ENCODE data around the gene ZXDC.

The ZXDC gene

GRCh38 chr3:126412841-126413692 is 62.6 kb downstream of the ZXDC start:
- Histone ChIP-seq H3K4me3 (ENCODE audit: low read length, poor library complexity, severe bottlenecking) (no peak overlapping the region), H2AFZ (ENCODE audit: low read length) (no peak overlapping the region), H3K9ac (ENCODE audit: low read depth, low read length, poor library complexity, severe bottlenecking) (no peak overlapping the region), H3F3A (ENCODE audit: low read depth) (no peaks in the 10 kb centered on the region), H3K4me2 (ENCODE audit: low read depth, low read length, poor library complexity, severe bottlenecking) (no peak overlapping the region), H3K79me2 (ENCODE audit: insufficient read depth, low read length) (no peaks in the 10 kb centered on the region), H3K4me1 (ENCODE audit: insufficient read depth, low read length, poor library complexity, severe bottlenecking) (peaks cover 8% of the 10 kb centered on the region), H3K27me3 (ENCODE audit: insufficient read depth, low read length, poor library complexity, severe bottlenecking) (no peaks in the 10 kb centered on the region), H3K9me2 (replicated peaks; ENCODE audit: low read depth, low read length) (no peaks in the 10 kb centered on the region), H4K20me1 (ENCODE audit: insufficient read depth, low read length, poor library complexity, severe bottlenecking) (no peaks in the 10 kb centered on the region), H3K9me3 (ENCODE audit: insufficient read depth, low read depth, low read length) (no peaks in the 10 kb centered on the region), H3K36me3 (ENCODE audit: insufficient read depth, low read length) (no peaks in the 10 kb centered on the region)
- TF ChIP-seq EZH2phosphoT487 (IDR thresholded peaks at IDR 0.05; ENCODE audit: borderline replicate concordance) = no peak
- no peak for TF ChIP-seq CTCF (conservative IDR thresholded peaks at IDR 0.05; ENCODE audit: low read length)

- no peaks in the 10 kb centered on the region for H3K36me3 ChIP-seq (ENCODE audit: insufficient read depth, low read length)
- H3K27me3 ChIP-seq (ENCODE audit: insufficient read depth, low read length, poor library complexity, severe bottlenecking) = no peaks in the 10 kb centered on the region
- no peaks in the 10 kb centered on the region for H3F3A ChIP-seq (ENCODE audit: low read depth)
- H4K20me1 ChIP-seq (ENCODE audit: insufficient read depth, low read length, poor library complexity, severe bottlenecking) = no peaks in the 10 kb centered on the region
- H3K4me2 ChIP-seq (ENCODE audit: low read depth, low read length, poor library complexity, severe bottlenecking) = no peak overlapping the region
- no peak overlapping the region for H3K4me3 ChIP-seq (ENCODE audit: low read length, poor library complexity, severe bottlenecking)
- H3K9me3 ChIP-seq (ENCODE audit: insufficient read depth, low read depth, low read length) = no peaks in the 10 kb centered on the region
- no peaks in the 10 kb centered on the region for H3K79me2 ChIP-seq (ENCODE audit: insufficient read depth, low read length)
- TF ChIP-seq CTCF (conservative IDR thresholded peaks at IDR 0.05; ENCODE audit: low read length) (no peak), EZH2phosphoT487 (IDR thresholded peaks at IDR 0.05; ENCODE audit: borderline replicate concordance) (no peak)
- no peak overlapping the region for H3K9ac ChIP-seq (ENCODE audit: low read depth, low read length, poor library complexity, severe bottlenecking)
- no peaks in the 10 kb centered on the region for H3K9me2 ChIP-seq (replicated peaks; ENCODE audit: low read depth, low read length)
- H3K4me1 ChIP-seq (ENCODE audit: insufficient read depth, low read length, poor library complexity, severe bottlenecking) = no peaks in the 10 kb centered on the region
- no peak overlapping the region for H2AFZ ChIP-seq (ENCODE audit: low read length)
Observed at GRCh38 chr3:126408099-126408498, 67.6 kb downstream of the ZXDC start.

DNA sequence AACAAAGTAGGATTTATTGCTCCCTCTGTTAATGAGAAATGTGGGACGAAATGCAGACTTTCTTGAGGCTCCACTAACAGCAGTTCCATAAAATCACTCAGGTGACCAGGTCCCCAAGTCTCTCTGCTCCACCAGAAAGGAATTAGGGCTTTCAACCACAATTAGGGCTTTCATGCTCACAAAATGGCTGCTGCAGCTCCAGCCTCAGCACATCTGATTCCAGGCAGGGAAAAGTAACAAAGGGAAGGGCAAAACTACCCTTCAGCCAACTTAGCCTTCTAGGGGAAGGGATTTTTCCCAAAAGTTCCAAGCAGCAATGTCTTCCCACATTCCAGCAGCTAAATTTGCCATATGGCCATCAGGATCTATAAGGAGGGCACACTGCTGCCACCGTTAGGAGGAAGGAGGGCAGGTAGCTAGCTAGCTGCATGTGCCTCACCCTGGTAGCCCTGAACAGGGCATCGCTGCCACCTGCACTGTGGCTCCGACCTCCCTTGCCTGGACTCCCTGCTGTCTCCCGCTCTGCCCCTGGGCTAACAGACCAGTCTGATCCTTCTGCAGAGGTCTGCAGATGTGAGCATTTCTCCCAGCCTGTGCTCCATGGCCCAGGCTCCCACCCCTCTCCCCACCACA is 68.2 kb downstream of the ZXDC start:
- no peak for TF ChIP-seq CTCF (conservative IDR thresholded peaks at IDR 0.05; ENCODE audit: low read length)
- no peak overlapping the region for H3K4me2 ChIP-seq (ENCODE audit: low read depth, low read length, poor library complexity, severe bottlenecking)

More for the DNA sequence above, 68.2 kb downstream of the ZXDC start:
- no peaks in the 10 kb centered on the region for H3F3A ChIP-seq (ENCODE audit: low read depth)
- no peak overlapping the region for H3K4me3 ChIP-seq (ENCODE audit: low read length, poor library complexity, severe bottlenecking)
- no peaks in the 10 kb centered on the region for H3K36me3 ChIP-seq (ENCODE audit: insufficient read depth, low read length)
- no peak overlapping the region for H2AFZ ChIP-seq (ENCODE audit: low read length)
- no peaks in the 10 kb centered on the region for H3K9me2 ChIP-seq (replicated peaks; ENCODE audit: low read depth, low read length)
- H3K9ac ChIP-seq (ENCODE audit: low read depth, low read length, poor library complexity, severe bottlenecking) = no peak overlapping the region
- no peaks in the 10 kb centered on the region for H3K9me3 ChIP-seq (ENCODE audit: insufficient read depth, low read depth, low read length)
- no peaks in the 10 kb centered on the region for H3K27me3 ChIP-seq (ENCODE audit: insufficient read depth, low read length, poor library complexity, severe bottlenecking)
- H3K4me1 ChIP-seq (ENCODE audit: insufficient read depth, low read length, poor library complexity, severe bottlenecking) = no peaks in the 10 kb centered on the region
- no peaks in the 10 kb centered on the region for H4K20me1 ChIP-seq (ENCODE audit: insufficient read depth, low read length, poor library complexity, severe bottlenecking)
- no peaks in the 10 kb centered on the region for H3K79me2 ChIP-seq (ENCODE audit: insufficient read depth, low read length)

Measured in Loucy (cell line).